K562 (cell line): ENCODE data around the gene AMZ1. TPM values are rescaled to one million over a fixed set of nuclear protein-coding genes. Genes with fewer than 3 reads are reported as not detected.

Source experiments
- CREM ChIP-seq: IDR thresholded peaks from 2 replicates; pipeline ENCODE4 v1.6.1; 2014; ENCODE audit warnings: antibody characterized with exemption, low read depth
- FIP1L1 ChIP-seq: fragments of 200-400 bp; formaldehyde crosslinking; IDR thresholded peaks from 2 replicates; pipeline ENCODE4 v1.6.1; 2018; ENCODE audit warnings: mild to moderate bottlenecking, low read depth, low read length; ENCODE audit not compliant: poor library complexity, severe bottlenecking
- FOXA3 ChIP-seq, 2 experiments: fragments of 450-650 bp in 1 of 2; sonication (generic) in 1 of 2; formaldehyde crosslinking; IDR thresholded peaks in 1 of 2; conservative IDR thresholded peaks in 1 of 2; 2 replicates each; pipeline versions ENCODE4 v1.4.0 to v1.8.0; 2020 to 2022; ENCODE audit warnings: mild to moderate bottlenecking in 2 of 2, missing genetic modification reagents in 1 of 2
- RAD21 ChIP-seq, 2 experiments: fragments of 250-450 bp in 1 of 2; fragments of 450-650 bp in 1 of 2; sonication (Bioruptor Pico) in 1 of 2; formaldehyde crosslinking in 1 of 2; IDR thresholded peaks in 1 of 2; conservative IDR thresholded peaks in 1 of 2; 2 replicates each; pipeline versions ENCODE4 v1.4.0 to v1.8.0; 2020 to 2022; ENCODE audit warnings: mild to moderate bottlenecking in 2 of 2, moderate library complexity in 1 of 2
- RBM39 ChIP-seq: fragments of 200-400 bp; formaldehyde crosslinking; optimal IDR thresholded peaks from 2 replicates; pipeline ENCODE3; 2018; ENCODE audit warnings: low read depth, low read length
- SIN3B ChIP-seq: fragments of 450-650 bp; IDR thresholded peaks from 2 replicates; pipeline ENCODE4 v1.6.1; 2017; ENCODE audit warnings: low read depth, mild to moderate bottlenecking, moderate library complexity
- SIX5 ChIP-seq, 2 experiments: IDR thresholded peaks; 2 replicates each; pipeline ENCODE4 v1.6.1; 2011; ENCODE audit warnings: low read length in 2 of 2, borderline replicate concordance in 1 of 2, low read depth in 1 of 2, mild to moderate bottlenecking in 1 of 2, moderate library complexity in 1 of 2; ENCODE audit not compliant: insufficient read depth in 1 of 2
- SMC3 ChIP-seq: conservative IDR thresholded peaks from 2 replicates; pipeline ENCODE4 v1.6.1; 2011; ENCODE audit warnings: low read depth, low read length, improper control_type of control experiment; ENCODE audit not compliant: insufficient read depth
- SREBF1 ChIP-seq: fragments of 150-350 bp; IDR thresholded peaks from 2 replicates; pipeline ENCODE4 v1.6.1; 2014; ENCODE audit warnings: antibody characterized with exemption, low read depth, low read length, borderline replicate concordance
- TCF7 ChIP-seq: sonication (generic); IDR thresholded peaks from 2 replicates; pipeline ENCODE4 v1.6.1; 2016; ENCODE audit warnings: antibody characterized with exemption, borderline replicate concordance
- ZBTB7A ChIP-seq: IDR thresholded peaks from 2 replicates; pipeline ENCODE4 v1.6.1; 2011; ENCODE audit warnings: low read depth, mild to moderate bottlenecking, low read length, moderate library complexity, borderline replicate concordance; ENCODE audit not compliant: control insufficient read depth
- ZNF124 ChIP-seq: sonication (generic); formaldehyde crosslinking; IDR thresholded peaks from 2 replicates; pipeline ENCODE4 v1.8.1; 2022; ENCODE audit warnings: missing genetic modification reagents
- ZNF282 ChIP-seq: sonication (generic); formaldehyde crosslinking; IDR thresholded peaks from 2 replicates; pipeline ENCODE4 v1.8.1; 2023; ENCODE audit warnings: missing genetic modification reagents
- ZNF324 ChIP-seq: fragments of 250-450 bp; sonication (Bioruptor Pico); IDR thresholded peaks from 2 replicates; pipeline ENCODE4 v1.4.0; 2020; ENCODE audit warnings: mild to moderate bottlenecking
- polyA plus RNA-seq, 8 experiments: library from polyadenylated mRNA; depleted of rRNA in 4 of 8; stranded (reverse) in 5 of 8; unstranded in 3 of 8; fragments of >200 nt; fragmentation: Nextera tagmentation in 2 of 8; fragmentation: Illumina TruSeq in 1 of 8; extraction: Ambion mirVana in 2 of 8; extraction: Trizol in 1 of 8; gene quantifications; 2 replicates each; pipeline versions ENCODE4 v1.2.1 to v1.2.3, GENCODE V29; 2011 to 2014; ENCODE audit warnings: inconsistent platforms in 1 of 8, missing spikeins in 1 of 8
- total RNA-seq, 7 experiments: library from RNA; depleted of rRNA in 6 of 7; stranded (reverse); fragments of >200 nt in 6 of 7; fragmentation: Illumina TruSeq in 2 of 7; extraction: Trizol in 2 of 7; gene quantifications; 2 replicates each; pipeline versions ENCODE4 v1.2.1 to v1.2.3, GENCODE V29; 2011 to 2021; ENCODE audit warnings: low replicate concordance in 1 of 7
- TF ChIP-seq, protein P1 (sequence below), 2 experiments: fragments of 200-800 bp in 1 of 2; sonication (Bioruptor generic) in 1 of 2; sonication (generic) in 1 of 2; formaldehyde crosslinking in 1 of 2; IDR thresholded peaks in 1 of 2; conservative IDR thresholded peaks in 1 of 2; 2 replicates each; pipeline versions ENCODE4 v1.5.0 to v1.6.1; 2016 to 2020; ENCODE audit warnings: missing compliant biosample characterization in 1 of 2, missing genetic modification characterization in 1 of 2, missing genetic modification reagents in 1 of 2
- TF ChIP-seq, protein P2 (sequence below), 3 experiments: IDR thresholded peaks in 2 of 3; conservative IDR thresholded peaks in 1 of 3; 2 replicates each; pipeline ENCODE4 v1.5.1; 2011 to 2012; ENCODE audit warnings: low read length in 3 of 3, mild to moderate bottlenecking in 3 of 3, control low read depth in 2 of 3, improper control_type of control experiment in 1 of 3, inconsistent platforms in 1 of 3, low read depth in 1 of 3, mixed read lengths in 1 of 3, moderate library complexity in 1 of 3; ENCODE audit not compliant: insufficient read depth in 2 of 3
- TF ChIP-seq, protein P3 (sequence below): fragments of 450-650 bp; formaldehyde crosslinking; IDR thresholded peaks from 2 replicates; pipeline ENCODE4 v1.4.0; 2020; ENCODE audit warnings: mild to moderate bottlenecking
- TF ChIP-seq, protein P4 (sequence below): IDR thresholded peaks from 3 replicates; pipeline ENCODE4 v1.6.1; 2011; ENCODE audit warnings: borderline replicate concordance, mild to moderate bottlenecking; ENCODE audit not compliant: insufficient read length, insufficient read depth
- TF ChIP-seq, protein P5 (sequence below): IDR thresholded peaks from 2 replicates; pipeline ENCODE4 v1.6.1; 2011; ENCODE audit warnings: borderline replicate concordance, low read depth, mild to moderate bottlenecking, moderate library complexity, low read length; ENCODE audit not compliant: insufficient read depth, poor library complexity, severe bottlenecking

Gene AMZ1
- total and polyA plus RNA-seq, 9 of the 15 experiments (the other 6 are each of a cell fraction or from before 2014, with no cell fraction given), result not detected

DNA sequence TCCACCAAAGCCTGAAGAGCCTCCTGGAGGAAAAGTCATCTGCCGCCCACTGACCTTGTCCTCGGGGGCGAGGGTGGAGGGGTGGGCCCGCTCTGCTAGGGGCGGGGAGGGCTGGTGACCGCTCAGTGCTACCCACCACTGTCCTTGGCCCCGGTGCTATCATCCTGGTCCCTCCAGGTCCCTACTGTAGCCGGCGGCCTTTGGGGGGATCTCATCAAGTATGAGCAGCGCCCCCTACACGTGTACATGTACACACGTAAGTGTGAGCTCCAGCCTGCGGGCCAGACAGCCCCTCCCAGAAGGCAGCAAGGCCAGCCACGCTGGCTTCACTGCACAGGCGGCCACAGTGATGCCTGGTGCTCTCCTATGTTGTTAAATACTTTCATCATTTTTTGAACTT lies 36.7 kb upstream of the AMZ1 start (continued):
- no peak for TF ChIP-seq ZNF324 (CRISPR knock-in tag)
- TF ChIP-seq, protein P1, sequence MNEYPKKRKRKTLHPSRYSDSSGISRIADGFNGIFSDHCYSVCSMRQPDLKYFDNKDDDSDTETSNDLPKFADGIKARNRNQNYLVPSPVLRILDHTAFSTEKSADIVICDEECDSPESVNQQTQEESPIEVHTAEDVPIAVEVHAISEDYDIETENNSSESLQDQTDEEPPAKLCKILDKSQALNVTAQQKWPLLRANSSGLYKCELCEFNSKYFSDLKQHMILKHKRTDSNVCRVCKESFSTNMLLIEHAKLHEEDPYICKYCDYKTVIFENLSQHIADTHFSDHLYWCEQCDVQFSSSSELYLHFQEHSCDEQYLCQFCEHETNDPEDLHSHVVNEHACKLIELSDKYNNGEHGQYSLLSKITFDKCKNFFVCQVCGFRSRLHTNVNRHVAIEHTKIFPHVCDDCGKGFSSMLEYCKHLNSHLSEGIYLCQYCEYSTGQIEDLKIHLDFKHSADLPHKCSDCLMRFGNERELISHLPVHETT (CRISPR knock-in tag; conservative IDR thresholded peaks at IDR 0.05 in 1 of 2, IDR thresholded peaks at IDR 0.05 in 1 of 2), result no peak
- no peak for TF ChIP-seq RBM39
- peak; percentile 45; the same call in 1 of the 2 replicates for TF ChIP-seq CREM
- TF ChIP-seq SIX5 (IDR thresholded peaks at IDR 0.05; ENCODE audit: borderline replicate concordance in 1 of 2, insufficient read depth in 1 of 2, low read depth in 1 of 2, low read length in 2 of 2), result no peak
- peak in 1 of 2 experiments; percentile 26; a peak in 1 of 4 replicates for TF ChIP-seq RAD21 (CRISPR knock-in tag; conservative IDR thresholded peaks at IDR 0.05 in 1 of 2, IDR thresholded peaks at IDR 0.05 in 1 of 2)
- no peak for TF ChIP-seq ZNF282 (CRISPR knock-in tag)
- no peak for TF ChIP-seq FOXA3 (CRISPR knock-in tag; conservative IDR thresholded peaks at IDR 0.05 in 1 of 2, IDR thresholded peaks at IDR 0.05 in 1 of 2)
- TF ChIP-seq, protein P2, sequence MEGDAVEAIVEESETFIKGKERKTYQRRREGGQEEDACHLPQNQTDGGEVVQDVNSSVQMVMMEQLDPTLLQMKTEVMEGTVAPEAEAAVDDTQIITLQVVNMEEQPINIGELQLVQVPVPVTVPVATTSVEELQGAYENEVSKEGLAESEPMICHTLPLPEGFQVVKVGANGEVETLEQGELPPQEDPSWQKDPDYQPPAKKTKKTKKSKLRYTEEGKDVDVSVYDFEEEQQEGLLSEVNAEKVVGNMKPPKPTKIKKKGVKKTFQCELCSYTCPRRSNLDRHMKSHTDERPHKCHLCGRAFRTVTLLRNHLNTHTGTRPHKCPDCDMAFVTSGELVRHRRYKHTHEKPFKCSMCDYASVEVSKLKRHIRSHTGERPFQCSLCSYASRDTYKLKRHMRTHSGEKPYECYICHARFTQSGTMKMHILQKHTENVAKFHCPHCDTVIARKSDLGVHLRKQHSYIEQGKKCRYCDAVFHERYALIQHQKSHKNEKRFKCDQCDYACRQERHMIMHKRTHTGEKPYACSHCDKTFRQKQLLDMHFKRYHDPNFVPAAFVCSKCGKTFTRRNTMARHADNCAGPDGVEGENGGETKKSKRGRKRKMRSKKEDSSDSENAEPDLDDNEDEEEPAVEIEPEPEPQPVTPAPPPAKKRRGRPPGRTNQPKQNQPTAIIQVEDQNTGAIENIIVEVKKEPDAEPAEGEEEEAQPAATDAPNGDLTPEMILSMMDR (IDR thresholded peaks at IDR 0.05 in 2 of 3, conservative IDR thresholded peaks at IDR 0.05 in 1 of 3; ENCODE audit: insufficient read depth in 2 of 3, low read depth in 1 of 3, low read length in 3 of 3), result peak; percentile 48 to 55 (median 53); a peak in 5 of 6 replicates
- no peak for TF ChIP-seq TCF7
- TF ChIP-seq ZNF124 (CRISPR knock-in tag), result no peak
- TF ChIP-seq, protein P3, sequence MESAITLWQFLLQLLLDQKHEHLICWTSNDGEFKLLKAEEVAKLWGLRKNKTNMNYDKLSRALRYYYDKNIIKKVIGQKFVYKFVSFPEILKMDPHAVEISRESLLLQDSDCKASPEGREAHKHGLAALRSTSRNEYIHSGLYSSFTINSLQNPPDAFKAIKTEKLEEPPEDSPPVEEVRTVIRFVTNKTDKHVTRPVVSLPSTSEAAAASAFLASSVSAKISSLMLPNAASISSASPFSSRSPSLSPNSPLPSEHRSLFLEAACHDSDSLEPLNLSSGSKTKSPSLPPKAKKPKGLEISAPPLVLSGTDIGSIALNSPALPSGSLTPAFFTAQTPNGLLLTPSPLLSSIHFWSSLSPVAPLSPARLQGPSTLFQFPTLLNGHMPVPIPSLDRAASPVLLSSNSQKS (CRISPR knock-in tag), result no peak
- TF ChIP-seq, protein P4, sequence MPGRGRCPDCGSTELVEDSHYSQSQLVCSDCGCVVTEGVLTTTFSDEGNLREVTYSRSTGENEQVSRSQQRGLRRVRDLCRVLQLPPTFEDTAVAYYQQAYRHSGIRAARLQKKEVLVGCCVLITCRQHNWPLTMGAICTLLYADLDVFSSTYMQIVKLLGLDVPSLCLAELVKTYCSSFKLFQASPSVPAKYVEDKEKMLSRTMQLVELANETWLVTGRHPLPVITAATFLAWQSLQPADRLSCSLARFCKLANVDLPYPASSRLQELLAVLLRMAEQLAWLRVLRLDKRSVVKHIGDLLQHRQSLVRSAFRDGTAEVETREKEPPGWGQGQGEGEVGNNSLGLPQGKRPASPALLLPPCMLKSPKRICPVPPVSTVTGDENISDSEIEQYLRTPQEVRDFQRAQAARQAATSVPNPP, result no peak
- TF ChIP-seq SMC3, result 0 out of 2 replicates have a peak, but pooled peaks have one; percentile 9
- no peak for TF ChIP-seq SREBF1
- TF ChIP-seq, protein P5, sequence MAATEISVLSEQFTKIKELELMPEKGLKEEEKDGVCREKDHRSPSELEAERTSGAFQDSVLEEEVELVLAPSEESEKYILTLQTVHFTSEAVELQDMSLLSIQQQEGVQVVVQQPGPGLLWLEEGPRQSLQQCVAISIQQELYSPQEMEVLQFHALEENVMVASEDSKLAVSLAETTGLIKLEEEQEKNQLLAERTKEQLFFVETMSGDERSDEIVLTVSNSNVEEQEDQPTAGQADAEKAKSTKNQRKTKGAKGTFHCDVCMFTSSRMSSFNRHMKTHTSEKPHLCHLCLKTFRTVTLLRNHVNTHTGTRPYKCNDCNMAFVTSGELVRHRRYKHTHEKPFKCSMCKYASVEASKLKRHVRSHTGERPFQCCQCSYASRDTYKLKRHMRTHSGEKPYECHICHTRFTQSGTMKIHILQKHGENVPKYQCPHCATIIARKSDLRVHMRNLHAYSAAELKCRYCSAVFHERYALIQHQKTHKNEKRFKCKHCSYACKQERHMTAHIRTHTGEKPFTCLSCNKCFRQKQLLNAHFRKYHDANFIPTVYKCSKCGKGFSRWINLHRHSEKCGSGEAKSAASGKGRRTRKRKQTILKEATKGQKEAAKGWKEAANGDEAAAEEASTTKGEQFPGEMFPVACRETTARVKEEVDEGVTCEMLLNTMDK, result peak; percentile 56
- TF ChIP-seq SIN3B, result no peak
- TF ChIP-seq FIP1L1, result no peak
- TF ChIP-seq ZBTB7A, result peak; percentile 29; the same call in 1 of the 2 replicates
